Measurements from ENCODE around the gene INSIG2. TPM values are rescaled to one million over a fixed set of nuclear protein-coding genes. Genes with fewer than 3 reads are reported as not detected.

INSIG2 gene
- total and polyA plus RNA-seq, 9 of the 15 experiments (the other 6 are each of a cell fraction or from before 2014, with no cell fraction given): 1.5 to 34.2 (median 6.4) TPM

DNA sequence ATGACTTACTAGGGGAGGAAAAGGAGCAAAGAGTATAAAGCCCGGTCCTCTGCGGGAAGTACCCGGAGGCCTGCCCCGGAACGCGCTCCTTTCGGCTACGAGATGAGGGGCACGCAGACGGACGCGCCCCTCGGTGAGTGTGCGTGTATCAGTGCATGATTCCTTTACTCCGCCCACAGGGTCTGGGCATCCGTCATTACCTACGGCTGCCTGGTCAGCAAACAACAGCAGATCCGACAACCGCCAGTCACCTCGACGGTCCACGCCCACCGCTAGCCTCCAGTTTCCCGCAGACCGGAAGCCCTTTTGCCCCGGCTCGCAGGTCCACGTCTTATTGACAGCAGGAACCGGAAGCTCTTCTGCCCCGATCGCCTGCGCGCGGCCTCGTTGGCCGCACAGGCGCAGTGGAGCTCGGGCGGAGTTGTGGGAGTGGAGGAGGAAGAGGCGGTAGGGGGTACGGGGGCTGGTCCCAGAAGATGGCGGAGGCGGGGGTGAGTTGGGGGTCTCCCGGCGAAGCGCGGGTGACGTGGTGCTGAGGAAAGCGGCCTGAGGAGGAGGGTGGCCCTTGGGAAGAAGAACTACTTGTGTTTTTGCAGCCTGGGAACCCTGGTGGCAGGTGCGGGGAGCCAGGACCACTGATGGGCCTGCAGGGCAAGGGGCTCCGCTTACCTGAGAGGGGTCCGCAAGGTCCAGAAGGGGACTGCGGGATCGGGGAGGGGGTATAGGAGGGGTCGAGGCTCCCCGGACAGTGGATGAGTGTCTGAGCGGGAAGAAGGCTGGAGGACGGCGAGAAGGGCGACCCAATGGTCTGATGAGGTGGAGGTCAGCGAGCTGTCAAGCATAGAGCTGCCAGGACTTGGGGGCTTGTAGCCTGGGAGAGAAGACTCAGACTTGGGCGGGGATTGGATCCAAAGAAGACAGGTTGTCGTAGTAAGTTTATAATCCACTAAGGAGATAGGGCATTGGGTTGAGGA, at the start of gene INSIG2 (continued):
- TF ChIP-seq, protein P1, sequence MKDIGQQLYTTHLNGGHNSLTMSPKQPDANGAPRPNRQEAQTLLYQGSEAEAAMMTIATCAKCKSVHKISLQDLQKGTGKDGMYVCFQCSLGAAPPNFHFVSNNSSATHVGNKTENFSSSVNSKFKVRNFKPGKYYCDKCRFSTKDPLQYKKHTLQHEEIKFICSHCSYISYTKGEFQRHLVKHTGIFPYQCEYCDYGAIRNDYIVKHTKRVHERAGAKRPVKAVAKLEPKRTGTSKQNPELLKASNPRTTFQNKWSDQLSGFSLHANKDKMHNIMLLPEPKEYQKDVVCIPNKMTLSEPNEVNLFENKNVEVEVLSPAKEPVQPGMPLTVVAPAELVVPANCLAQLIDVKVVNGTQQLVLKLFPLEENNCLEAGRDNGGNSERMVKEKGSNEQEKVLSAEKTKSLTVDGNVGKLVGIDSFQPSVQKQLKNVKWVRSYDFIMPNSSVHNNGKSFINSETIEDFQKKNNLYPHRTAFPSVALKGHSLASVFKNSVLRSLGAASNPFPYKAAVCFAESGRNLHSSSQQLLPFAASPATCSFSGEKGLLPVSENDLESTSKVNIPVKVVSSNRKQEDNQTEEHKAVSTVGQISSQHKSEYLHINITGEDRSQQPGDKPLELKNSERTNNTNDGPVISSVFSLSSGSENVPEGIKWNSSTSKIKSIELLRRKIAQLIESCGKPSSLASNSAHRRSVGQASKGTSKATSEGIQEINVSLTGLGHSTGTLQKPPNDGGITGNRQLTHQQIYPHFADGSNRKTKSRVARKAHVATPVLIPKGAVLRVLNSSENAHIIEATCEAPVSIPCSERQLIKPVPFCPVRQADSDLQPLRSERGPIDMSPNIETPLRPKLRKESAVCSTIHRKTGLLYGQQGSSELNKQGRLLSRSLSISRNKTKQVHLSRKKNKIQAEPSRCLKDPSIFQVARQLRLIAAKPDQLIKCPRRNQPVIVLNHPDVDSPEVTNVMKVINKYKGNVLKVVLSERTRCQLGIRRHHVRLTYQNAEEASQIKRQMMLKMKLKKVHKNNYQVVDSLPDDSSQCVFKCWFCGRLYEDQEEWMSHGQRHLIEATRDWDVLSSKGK (CRISPR knock-in tag; IDR thresholded peaks at IDR 0.05): no peak
- TF ChIP-seq, protein P2, sequence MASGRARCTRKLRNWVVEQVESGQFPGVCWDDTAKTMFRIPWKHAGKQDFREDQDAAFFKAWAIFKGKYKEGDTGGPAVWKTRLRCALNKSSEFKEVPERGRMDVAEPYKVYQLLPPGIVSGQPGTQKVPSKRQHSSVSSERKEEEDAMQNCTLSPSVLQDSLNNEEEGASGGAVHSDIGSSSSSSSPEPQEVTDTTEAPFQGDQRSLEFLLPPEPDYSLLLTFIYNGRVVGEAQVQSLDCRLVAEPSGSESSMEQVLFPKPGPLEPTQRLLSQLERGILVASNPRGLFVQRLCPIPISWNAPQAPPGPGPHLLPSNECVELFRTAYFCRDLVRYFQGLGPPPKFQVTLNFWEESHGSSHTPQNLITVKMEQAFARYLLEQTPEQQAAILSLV (tag; IDR thresholded peaks at IDR 0.05): no peak
- TF ChIP-seq MYC (IDR thresholded peaks at IDR 0.05; ENCODE audit: low read depth, low read length) (peak; percentile 56; the same call in 1 of the 2 replicates), MYC (CRISPR knock-in tag; IDR thresholded peaks at IDR 0.05; ENCODE audit: borderline replicate concordance, low read depth) (no peak), CCNT2 (IDR thresholded peaks at IDR 0.05; ENCODE audit: borderline replicate concordance, extremely low read depth, insufficient read length, low read depth, low read length) (peak; percentile 32), DDX20 (tag; IDR thresholded peaks at IDR 0.05; ENCODE audit: low read depth) (no peak), MAFG (tag; conservative IDR thresholded peaks at IDR 0.05) (peak; percentile 62), ZSCAN29 (IDR thresholded peaks at IDR 0.05) (no peak), NCOA4 (IDR thresholded peaks at IDR 0.05; ENCODE audit: partially characterized antibody) (no peak), ZNF217 (CRISPR knock-in tag; IDR thresholded peaks at IDR 0.05) (no peak), NFIC (IDR thresholded peaks at IDR 0.05) (0 out of 2 replicates have a peak, but pooled peaks have one; percentile 5), ATF1 (CRISPR knock-in tag; IDR thresholded peaks at IDR 0.05) (no peak), ATF1 (tag; IDR thresholded peaks at IDR 0.05) (peak; percentile 91), RFX1 (IDR thresholded peaks at IDR 0.05) (no peak), SMARCA5 (IDR thresholded peaks at IDR 0.05) (no peak), SMAD1 (IDR thresholded peaks at IDR 0.05; ENCODE audit: low read depth, low read length, partially characterized antibody) (no peak), MEIS2 (IDR thresholded peaks at IDR 0.05; ENCODE audit: partially characterized antibody) (peak; percentile 89), EP400 (IDR thresholded peaks at IDR 0.05) (0 out of 2 replicates have a peak, but pooled peaks have one; percentile 55), HDAC2 (IDR thresholded peaks at IDR 0.05) (no peak; the same call in 1 of the 2 replicates), ZNF696 (CRISPR knock-in tag; conservative IDR thresholded peaks at IDR 0.05) (no peak), ZNF274 (IDR thresholded peaks at IDR 0.05; ENCODE audit: borderline replicate concordance, low read depth, low read length) (no peak), RAD21 (CRISPR knock-in tag; conservative IDR thresholded peaks at IDR 0.05 in 1 of 2, IDR thresholded peaks at IDR 0.05 in 1 of 2) (no peak), ARID2 (IDR thresholded peaks at IDR 0.05) (no peak)
- TF ChIP-seq, protein P3, sequence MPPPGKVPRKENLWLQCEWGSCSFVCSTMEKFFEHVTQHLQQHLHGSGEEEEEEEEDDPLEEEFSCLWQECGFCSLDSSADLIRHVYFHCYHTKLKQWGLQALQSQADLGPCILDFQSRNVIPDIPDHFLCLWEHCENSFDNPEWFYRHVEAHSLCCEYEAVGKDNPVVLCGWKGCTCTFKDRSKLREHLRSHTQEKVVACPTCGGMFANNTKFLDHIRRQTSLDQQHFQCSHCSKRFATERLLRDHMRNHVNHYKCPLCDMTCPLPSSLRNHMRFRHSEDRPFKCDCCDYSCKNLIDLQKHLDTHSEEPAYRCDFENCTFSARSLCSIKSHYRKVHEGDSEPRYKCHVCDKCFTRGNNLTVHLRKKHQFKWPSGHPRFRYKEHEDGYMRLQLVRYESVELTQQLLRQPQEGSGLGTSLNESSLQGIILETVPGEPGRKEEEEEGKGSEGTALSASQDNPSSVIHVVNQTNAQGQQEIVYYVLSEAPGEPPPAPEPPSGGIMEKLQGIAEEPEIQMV (tag; conservative IDR thresholded peaks at IDR 0.05; ENCODE audit: low read depth): no peak
